H1 (cell line): ENCODE data around the gene RHEB. TPM values are rescaled to one million over a fixed set of nuclear protein-coding genes. Genes with fewer than 3 reads are reported as not detected.

Experiments
- CTCF ChIA-PET: fragments of 300-600 bp; sonication (Branson Sonifier 250); formaldehyde crosslinking; loops from one replicate; lab custom pipeline; 2021; ENCODE audit not compliant: partially characterized antibody; lab: Charles Lee
- POLR2A ChIA-PET: fragments of 300-600 bp; sonication (Branson Sonifier 250); formaldehyde crosslinking; loops from one replicate; lab custom pipeline; 2021; ENCODE audit warnings: inconsistent platforms; ENCODE audit not compliant: partially characterized antibody; lab: Charles Lee
- DNase-seq, 2 experiments: peaks; one replicate each; pipeline versions ENCODE4 v3.0.0 to v3.0.0-alpha.2; 2010 to 2022; ENCODE audit warnings: low spot score in 2 of 2, low read depth in 1 of 2, mixed read lengths in 1 of 2
- FAIRE-seq: peaks from 2 replicates; lab custom pipeline; 2011; peaks lifted over from hg19 to GRCh38; lab: Jason Lieb, UNC
- H2AFZ ChIP-seq: 2 replicates; pipeline ENCODE4 v1.8.1; 2012; ENCODE audit warnings: low read length, inconsistent platforms
- H2AK5ac ChIP-seq: 2 replicates; pipeline ENCODE4 v1.6.1; 2013; ENCODE audit warnings: low read depth, low read length
- H2BK120ac ChIP-seq: replicated peaks from 2 replicates; pipeline ENCODE3; 2013; ENCODE audit warnings: low read depth, low read length, inconsistent platforms
- H2BK12ac ChIP-seq: 2 replicates; pipeline ENCODE4 v1.6.1; 2013; ENCODE audit warnings: low read depth, low read length
- H2BK15ac ChIP-seq: 2 replicates; pipeline ENCODE4 v1.6.1; 2013; ENCODE audit warnings: low read length
- H2BK20ac ChIP-seq: 2 replicates; pipeline ENCODE4 v1.6.1; 2013; ENCODE audit warnings: low read length
- H2BK5ac ChIP-seq: 2 replicates; pipeline ENCODE4 v1.6.1; 2013; ENCODE audit warnings: low read depth, low read length
- H3K14ac ChIP-seq: 2 replicates; pipeline ENCODE4 v1.6.1; 2013; ENCODE audit warnings: inconsistent platforms; ENCODE audit not compliant: insufficient read length
- H3K18ac ChIP-seq: 2 replicates; pipeline ENCODE4 v1.6.1; 2013; ENCODE audit warnings: low read length; ENCODE audit errors: extremely low read depth
- H3K23ac ChIP-seq: 2 replicates; pipeline ENCODE4 v1.6.1; 2013; ENCODE audit warnings: inconsistent platforms; ENCODE audit not compliant: insufficient read length
- H3K23me2 ChIP-seq: 2 replicates; pipeline ENCODE4 v1.6.1; 2013; ENCODE audit warnings: low read depth, low read length
- H3K27ac ChIP-seq: 2 replicates; pipeline ENCODE4 v1.6.1; 2011; ENCODE audit warnings: low read depth, low read length, inconsistent platforms
- H3K27me3 ChIP-seq, 4 experiments: replicated peaks in 1 of 4; 1 replicate in 1 of 4; 2 replicates in 3 of 4; pipeline versions ENCODE4 v1.6.1 to v1.8.1; 2011 to 2013; ENCODE audit warnings: low read length in 3 of 4, mild to moderate bottlenecking in 3 of 4, inconsistent platforms in 2 of 4, mixed read lengths in 2 of 4, moderate library complexity in 1 of 4; ENCODE audit not compliant: control insufficient read depth in 3 of 4, insufficient read depth in 3 of 4; ENCODE audit errors: extremely low read depth in 1 of 4
- H3K36me3 ChIP-seq, 4 experiments: 2 replicates each; pipeline versions ENCODE4 v1.6.1 to v1.8.1; 2011 to 2013; ENCODE audit warnings: mild to moderate bottlenecking in 4 of 4, low read length in 3 of 4, moderate library complexity in 2 of 4, control low read depth in 1 of 4, inconsistent platforms in 1 of 4; ENCODE audit not compliant: insufficient read depth in 4 of 4, control insufficient read depth in 2 of 4
- H3K4ac ChIP-seq: replicated peaks from 2 replicates; pipeline ENCODE3; 2013; ENCODE audit warnings: low read length, low read depth, mixed read lengths, inconsistent platforms; ENCODE audit not compliant: insufficient read length
- H3K4me1 ChIP-seq, 4 experiments: replicated peaks in 1 of 4; 1 replicate in 1 of 4; 2 replicates in 3 of 4; pipeline versions ENCODE4 v1.6.1 to v1.8.1; 2011 to 2013; ENCODE audit warnings: low read length in 3 of 4, inconsistent platforms in 2 of 4, mixed read lengths in 1 of 4; ENCODE audit not compliant: insufficient read depth in 4 of 4, control insufficient read depth in 3 of 4
- H3K4me2 ChIP-seq, 2 experiments: 2 replicates each; pipeline versions ENCODE4 v1.6.1 to v1.8.1; 2011 to 2013; ENCODE audit warnings: low read depth in 2 of 2, low read length in 2 of 2, control low read depth in 1 of 2, inconsistent platforms in 1 of 2, mild to moderate bottlenecking in 1 of 2; ENCODE audit not compliant: insufficient read depth in 1 of 2
- H3K4me3 ChIP-seq, 4 experiments: fragments of 200-600, 300-600 bp in 1 of 4; sonication (generic), shearing (Covaris generic), sonication (Bioruptor Twin) in 1 of 4; 2 replicates each; pipeline versions ENCODE4 v1.5.1 to v1.8.1; 2011 to 2016; ENCODE audit warnings: low read length in 4 of 4, low read depth in 3 of 4, control low read depth in 2 of 4, inconsistent platforms in 2 of 4, mild to moderate bottlenecking in 2 of 4, mixed read lengths in 1 of 4, moderate library complexity in 1 of 4; ENCODE audit not compliant: insufficient read depth in 2 of 4; ENCODE audit errors: extremely low read depth in 1 of 4
- H3K56ac ChIP-seq: replicated peaks from 2 replicates; pipeline ENCODE3; 2013; ENCODE audit warnings: low read depth, mild to moderate bottlenecking, mixed read lengths, low read length, inconsistent platforms; ENCODE audit not compliant: insufficient read length
- H3K79me1 ChIP-seq: 2 replicates; pipeline ENCODE4 v1.6.1; 2013; ENCODE audit warnings: low read depth, low read length, control low read depth
- H3K79me2 ChIP-seq, 2 experiments: 2 replicates each; pipeline versions ENCODE4 v1.6.1 to v1.8.1; 2012 to 2013; ENCODE audit warnings: low read length in 2 of 2, mild to moderate bottlenecking in 2 of 2, inconsistent platforms in 1 of 2; ENCODE audit not compliant: insufficient read depth in 2 of 2, control insufficient read depth in 1 of 2
- H3K9ac ChIP-seq, 4 experiments: replicated peaks in 1 of 4; 1 replicate in 1 of 4; 2 replicates in 3 of 4; pipeline versions ENCODE4 v1.6.1 to v1.8.1; 2011 to 2013; ENCODE audit warnings: low read depth in 3 of 4, low read length in 3 of 4, control low read depth in 2 of 4, mild to moderate bottlenecking in 2 of 4, moderate library complexity in 2 of 4, inconsistent platforms in 1 of 4; ENCODE audit errors: extremely low read depth in 1 of 4
- H3K9me3 ChIP-seq, 2 experiments: 2 replicates each; pipeline versions ENCODE4 v1.6.1 to v1.8.1; 2012 to 2013; ENCODE audit warnings: mild to moderate bottlenecking in 2 of 2, moderate library complexity in 2 of 2, control low read depth in 1 of 2, inconsistent platforms in 1 of 2, low read depth in 1 of 2, low read length in 1 of 2, mixed read lengths in 1 of 2; ENCODE audit not compliant: insufficient read depth in 2 of 2
- H4K20me1 ChIP-seq, 2 experiments: replicated peaks in 1 of 2; 2 replicates each; pipeline versions ENCODE3 to v1.8.1; 2011 to 2013; ENCODE audit warnings: inconsistent platforms in 2 of 2, low read length in 2 of 2, mild to moderate bottlenecking in 1 of 2; ENCODE audit not compliant: insufficient read depth in 2 of 2, control insufficient read depth in 1 of 2
- H4K5ac ChIP-seq: 2 replicates; pipeline ENCODE4 v1.6.1; 2013; ENCODE audit warnings: low read length, low read depth, mixed read lengths, inconsistent platforms; ENCODE audit not compliant: insufficient read length
- H4K8ac ChIP-seq: 2 replicates; pipeline ENCODE4 v1.8.0; 2013; ENCODE audit warnings: mild to moderate bottlenecking, moderate library complexity, low read length, inconsistent platforms; ENCODE audit not compliant: insufficient read depth; ENCODE audit errors: extremely low read depth
- H4K91ac ChIP-seq: replicated peaks from 2 replicates; pipeline ENCODE3; 2013; ENCODE audit warnings: low read length, mixed read lengths, inconsistent platforms; ENCODE audit not compliant: insufficient read length
- CHD2 ChIP-seq: IDR thresholded peaks from 2 replicates; pipeline ENCODE4 v1.6.1; 2012; ENCODE audit warnings: low read length, improper control_type of control experiment
- CTCF ChIP-seq, 3 experiments: IDR thresholded peaks; 1 replicate in 2 of 3; 2 replicates in 1 of 3; pipeline versions ENCODE4 v1.5.1 to v1.6.1; 2011; ENCODE audit warnings: low read length in 3 of 3, mild to moderate bottlenecking in 3 of 3, inconsistent platforms in 2 of 3, low read depth in 1 of 3, moderate library complexity in 1 of 3; ENCODE audit not compliant: insufficient read depth in 1 of 3; ENCODE audit errors: control extremely low read depth in 1 of 3
- HDAC2 ChIP-seq, 2 experiments: fragments of 300-600 bp in 1 of 2; sonication (generic) in 1 of 2; IDR thresholded peaks; 2 replicates each; pipeline ENCODE4 v1.6.1; 2011 to 2012; ENCODE audit warnings: low read depth in 2 of 2, low read length in 2 of 2, mild to moderate bottlenecking in 2 of 2, moderate library complexity in 2 of 2, borderline replicate concordance in 1 of 2, inconsistent platforms in 1 of 2
- KDM1A ChIP-seq: fragments of 200-600, 300-600 bp; sonication (generic); IDR thresholded peaks from 2 replicates; pipeline ENCODE4 v1.7.1; 2016; ENCODE audit warnings: mild to moderate bottlenecking, low read length, borderline replicate concordance
- POLR2A ChIP-seq, 2 experiments: IDR thresholded peaks; 1 replicate in 1 of 2; 2 replicates in 1 of 2; pipeline ENCODE4 v1.6.1; 2011; ENCODE audit warnings: low read depth in 2 of 2, low read length in 2 of 2, mild to moderate bottlenecking in 2 of 2; ENCODE audit errors: control extremely low read depth in 1 of 2
- SP1 ChIP-seq: IDR thresholded peaks from 2 replicates; pipeline ENCODE4 v1.6.1; 2011; ENCODE audit warnings: low read depth, low read length
- TBP ChIP-seq: IDR thresholded peaks from 2 replicates; pipeline ENCODE4 v1.6.1; 2011; ENCODE audit warnings: low read depth, low read length, improper control_type of control experiment
- WGBS, 2 experiments: shearing (Covaris generic) in 1 of 2; methylation state at CpG; one replicate each; pipeline versions ENCODE4 v1.1.6 to v1.1.7; 2013 to 2015; ENCODE audit warnings: low lambda C conversion rate in 2 of 2, mixed read lengths in 2 of 2, inconsistent platforms in 1 of 2, low coverage in 1 of 2, missing lambda C conversion rate in 1 of 2; ENCODE audit not compliant: insufficient replicate concordance in 2 of 2, insufficient coverage in 1 of 2, insufficient read length in 1 of 2; ENCODE audit errors: extremely low coverage in 1 of 2, missing lambda C conversion rate in 1 of 2; 5-methylcytosine and 5-hydroxymethylcytosine counted together
- polyA plus RNA-seq, 7 experiments: library from polyadenylated mRNA; depleted of rRNA in 3 of 7; stranded (reverse) in 5 of 7; unstranded in 2 of 7; fragments of >200 nt in 5 of 7; fragments of 200-250 nt in 2 of 7; gene quantifications; 1 replicate in 5 of 7; 2 replicates in 1 of 7; 4 replicates in 1 of 7; pipeline versions ENCODE4 v1.2.1 to v1.2.3, GENCODE V29; 2011 to 2013; ENCODE audit warnings: missing spikeins in 2 of 7, mixed read lengths in 2 of 7
- total RNA-seq: library from RNA; stranded (reverse); fragmentation: NEBNext Ultra II Directional; extraction: Animal tissue kit (Norgen Biotek cat#: 25700); gene quantifications from 2 replicates; pipeline ENCODE4 v1.2.1, GENCODE V29; 2021

The RHEB gene
- total and polyA plus RNA-seq, 2 of the 8 experiments (the other 6 are each of a cell fraction or from before 2014, with no cell fraction given) = 60.8 to 132 TPM

GRCh38 chr7:151435103-151435916 is 84.4 kb downstream of the RHEB start:
- no peak overlapping the region for H3K56ac ChIP-seq
- no peak overlapping the region for H2BK120ac ChIP-seq
- H3K9me3 ChIP-seq = no peaks in the 10 kb centered on the region
- H2AFZ ChIP-seq = no peak overlapping the region
- DNase-seq = no peak
- no peak overlapping the region for H4K91ac ChIP-seq
- CTCF ChIA-PET = interaction anchor here (0.6 to 4.2 kb wide), 7 partner anchors 12 to 298 kb away, joined by 3 to 24 read pairs (median 5); no protein-coding TSS in a partner anchor
- no peaks in the 10 kb centered on the region for H3K79me2 ChIP-seq
- no peak overlapping the region for H3K4ac ChIP-seq
- no peak overlapping the region for H4K8ac ChIP-seq
- H3K14ac ChIP-seq = no peak overlapping the region
- TF ChIP-seq HDAC2 (IDR thresholded peaks at IDR 0.05; ENCODE audit: borderline replicate concordance in 1 of 2, low read depth in 2 of 2, low read length in 2 of 2) (no peak), POLR2A (IDR thresholded peaks at IDR 0.05; ENCODE audit: control extremely low read depth in 1 of 2, low read depth in 2 of 2, low read length in 2 of 2) (no peak), TBP (no peak), CTCF (IDR thresholded peaks at IDR 0.05; ENCODE audit: control extremely low read depth in 1 of 3, insufficient read depth in 1 of 3, low read depth in 1 of 3, low read length in 3 of 3) (no peak), CHD2 (no peak), KDM1A (no peak), SP1 (no peak)
- TF ChIP-seq, all 59 proteins: peak for 0
- Histone ChIP-seq H4K20me1 (no peaks in the 10 kb centered on the region), H3K18ac (no peak overlapping the region), H3K4me2 (no peak overlapping the region), H3K9ac (no peak overlapping the region), H3K27ac (no peak overlapping the region), H3K36me3 (no peaks in the 10 kb centered on the region), H3K4me3 (no peak overlapping the region), H3K4me1 (peaks cover 0 to 9% (median 3%) of the 10 kb centered on the region in 4 experiments; a peak in 5 of 7 replicates), H3K23ac (no peak overlapping the region), H3K23me2 (peaks cover 4% of the 10 kb centered on the region; the same call in 1 of the 2 replicates), H2BK20ac (no peak overlapping the region), H2BK12ac (no peak overlapping the region), H3K79me1 (no peaks in the 10 kb centered on the region; the same call in 1 of the 2 replicates), H2AK5ac (no peak overlapping the region), H2BK5ac (0 out of 2 replicates have a peak overlapping the region, but pooled peaks have one; percentile 21), H2BK15ac (0 out of 2 replicates have a peak overlapping the region, but pooled peaks have one; percentile 29), H4K5ac (no peak overlapping the region), H3K27me3 (peaks cover 0 to 7% (median 6%) of the 10 kb centered on the region in 4 experiments; a peak in 4 of 7 replicates)
- FAIRE-seq = no peak
- WGBS, 2 experiments = 87% methylated on average over 15 of the region's 20 CpGs; no CpG with 5 or more reads in 1 of the 2 experiments
- POLR2A ChIA-PET = interaction anchor here (1.1 kb wide), 1 partner anchor 9 kb away, joined by 3 read pairs; no protein-coding TSS in a partner anchor
